ENCODE data around the gene NHERF2.

NHERF2 gene

GRCh38 chr16:1991135-1991551 lies 35.6 kb upstream of the NHERF2 start:
- DNase-seq (ENCODE audit: low read depth): no peak

GRCh38 chr16:1991588-1991947 lies 35.1 kb upstream of the NHERF2 start:
- no peak for DNase-seq (ENCODE audit: low read depth)

- DNase-seq (ENCODE audit: low read depth): peak; percentile 95
Measured at GRCh38 chr16:1991948-1992703, 34.6 kb upstream of the NHERF2 start.

DNA sequence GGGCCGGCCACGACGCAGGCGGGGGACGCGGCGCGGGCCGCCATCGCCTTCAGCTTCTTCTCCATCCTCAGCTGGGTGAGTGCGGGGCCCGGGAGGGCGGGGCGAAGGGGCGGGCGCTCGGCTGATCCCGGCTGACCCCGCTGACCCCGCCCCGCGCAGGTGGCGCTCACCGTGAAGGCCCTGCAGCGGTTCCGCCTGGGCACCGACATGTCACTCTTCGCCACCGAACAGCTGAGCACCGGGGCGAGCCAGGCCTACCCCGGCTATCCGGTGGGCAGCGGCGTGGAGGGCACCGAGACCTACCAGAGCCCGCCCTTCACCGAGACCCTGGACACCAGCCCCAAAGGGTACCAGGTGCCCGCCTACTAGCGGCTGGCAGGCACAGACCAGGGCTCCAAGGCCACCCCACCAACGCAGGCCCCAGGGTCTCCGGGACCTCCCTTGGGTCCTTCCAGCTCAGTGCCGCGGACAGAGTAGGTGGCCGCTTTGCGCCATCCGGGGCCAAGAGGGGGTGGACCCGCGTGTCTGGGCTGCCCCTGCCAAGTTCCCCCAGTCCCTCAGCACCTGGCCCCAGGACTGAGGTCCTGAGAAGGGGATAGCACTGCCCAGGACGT lies 33.9 kb upstream of the NHERF2 start:
- no peak for DNase-seq (ENCODE audit: low read depth)

DNA sequence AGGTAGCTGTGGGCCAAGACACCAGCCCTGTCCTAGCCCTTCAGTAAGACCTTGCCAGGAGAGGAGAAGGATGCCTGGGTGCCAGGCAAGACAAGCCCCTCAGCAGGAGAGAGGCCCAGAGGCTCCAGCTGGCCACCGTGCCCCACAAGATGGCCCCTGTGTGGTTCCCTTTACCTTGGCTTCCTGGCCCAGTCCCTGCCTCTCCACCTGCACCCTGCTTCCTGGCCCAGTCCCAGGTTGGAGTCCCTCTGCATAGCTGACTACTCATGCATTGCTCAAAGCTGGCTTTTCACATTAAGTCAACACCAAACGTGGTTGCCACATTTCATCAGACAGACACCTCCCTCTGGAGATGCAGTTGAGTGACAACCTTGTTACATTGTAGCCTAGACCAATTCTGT lies 33.0 kb upstream of the NHERF2 start:
- no peak for DNase-seq (ENCODE audit: low read depth)

- DNase-seq (ENCODE audit: low read depth): no peak
Measured at GRCh38 chr16:1997494-1998359, 29.0 kb upstream of the NHERF2 start.

GRCh38 chr16:1998360-1998835 lies 28.3 kb upstream of the NHERF2 start:
- DNase-seq (ENCODE audit: low read depth): no peak

DNA sequence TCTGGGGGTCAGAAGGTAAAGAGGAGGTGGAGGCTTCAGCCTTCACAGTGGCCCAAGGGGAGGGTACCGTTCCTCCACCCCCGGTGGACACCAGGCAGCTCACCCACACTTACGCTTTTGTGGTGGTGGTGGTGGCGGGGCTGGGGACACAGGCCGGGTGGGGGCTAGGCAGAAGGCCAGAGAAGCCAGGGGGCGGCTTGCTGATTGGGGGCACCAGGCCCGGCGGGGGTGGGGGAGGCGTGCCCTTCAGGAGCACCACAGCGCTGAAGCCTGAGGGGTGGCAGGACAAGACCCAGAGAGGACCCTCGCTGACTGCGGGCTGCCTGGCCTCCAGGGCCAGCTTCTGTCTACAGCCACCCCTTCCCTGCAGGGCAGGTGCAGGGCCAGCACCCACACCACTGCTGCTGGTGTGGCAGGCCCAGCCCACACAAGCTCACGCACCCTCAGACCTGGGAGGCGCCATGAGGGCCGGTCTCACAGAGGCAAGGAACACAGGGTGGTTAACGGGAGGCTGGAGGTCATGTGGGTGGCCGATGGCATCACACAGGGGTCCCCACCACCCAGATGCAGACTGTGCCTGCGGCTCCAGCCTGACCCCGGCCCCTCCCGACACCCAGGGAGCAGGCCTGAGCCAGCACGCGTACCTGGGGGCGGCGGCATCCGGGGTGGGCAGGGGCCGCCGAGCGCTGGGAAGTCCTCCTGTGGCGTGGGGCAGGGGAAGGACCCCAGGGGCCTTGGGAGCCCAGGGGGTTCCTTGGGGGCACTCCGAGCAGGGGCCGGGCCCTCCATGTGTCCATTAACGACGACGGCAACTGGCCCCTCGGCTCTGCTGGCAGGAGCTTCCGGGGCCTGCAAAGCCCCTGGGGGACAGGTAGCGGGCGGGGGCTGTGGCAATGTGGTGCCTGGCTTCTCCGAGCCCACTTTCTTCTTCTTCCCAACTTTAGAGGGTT lies 27.6 kb upstream of the NHERF2 start:
- no peak for DNase-seq (ENCODE audit: low read depth)

GRCh38 chr16:1999866-2000514 lies 26.7 kb upstream of the NHERF2 start:
- no peak for DNase-seq (ENCODE audit: low read depth)

DNA sequence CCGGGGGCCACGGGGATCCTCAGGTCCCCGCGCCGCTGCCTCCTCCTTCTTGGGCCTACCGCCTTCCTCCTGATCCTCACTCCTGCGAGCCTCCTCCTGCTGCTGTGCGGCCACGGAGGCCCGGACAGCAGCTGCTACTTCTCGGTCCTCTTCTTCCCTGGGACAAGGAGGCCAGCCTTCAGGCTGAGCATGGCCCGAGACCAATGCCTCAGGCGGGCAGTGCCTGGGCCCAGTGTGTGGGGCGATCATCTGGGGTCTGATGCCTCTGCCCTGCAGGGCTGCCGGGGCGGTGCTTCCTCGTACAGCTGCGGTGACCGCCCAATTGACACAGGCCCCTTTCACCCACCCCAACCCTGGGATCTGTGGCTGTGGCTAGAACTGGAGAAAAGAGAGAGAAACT lies 25.7 kb upstream of the NHERF2 start:
- DNase-seq (ENCODE audit: low read depth): no peak

GRCh38 chr16:2001456-2002355 lies 25.0 kb upstream of the NHERF2 start:
- DNase-seq (ENCODE audit: low read depth): no peak

- DNase-seq (ENCODE audit: low read depth): no peak
Measured at GRCh38 chr16:2002406-2003230, 24.1 kb upstream of the NHERF2 start.

GRCh38 chr16:2003231-2003826 lies 23.4 kb upstream of the NHERF2 start:
- DNase-seq (ENCODE audit: low read depth): no peak

- peak; percentile 69 for DNase-seq (ENCODE audit: low read depth)
Measured at GRCh38 chr16:2003827-2004641, 22.7 kb upstream of the NHERF2 start.

- DNase-seq (ENCODE audit: low read depth): no peak
Measured at GRCh38 chr16:2004795-2005517, 21.7 kb upstream of the NHERF2 start.

DNA sequence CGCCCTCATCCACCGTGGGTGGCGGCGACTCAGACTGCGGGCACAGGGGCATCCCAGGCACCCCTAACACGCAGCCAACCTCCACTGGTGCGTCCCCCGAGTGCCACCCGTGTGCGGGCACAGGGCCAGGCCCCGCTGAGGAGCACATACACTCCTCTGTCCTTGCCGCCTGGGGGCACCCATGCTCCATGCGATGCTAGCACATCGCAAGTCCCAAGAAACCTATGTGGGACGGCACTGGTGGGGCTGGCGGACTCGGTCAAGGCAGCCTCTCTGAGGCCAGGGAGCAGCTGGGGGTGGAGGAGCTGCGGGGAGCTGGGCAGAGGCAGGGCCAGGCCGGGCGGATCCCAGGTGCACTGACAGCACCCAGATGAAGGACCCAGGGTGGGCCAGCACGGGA lies 21.1 kb upstream of the NHERF2 start:
- no peak for DNase-seq (ENCODE audit: low read depth)

- no peak for DNase-seq (ENCODE audit: low read depth)
Measured at GRCh38 chr16:2006317-2006716, 20.4 kb upstream of the NHERF2 start.

All from stimulated activated CD8-positive, alpha-beta memory T cell treated with anti-CD3 and anti-CD28 coated beads, Interleukin-15, amount 100 ng/mL, for 24 hours (primary cell).